ENCODE results near the gene ISG20. TPM values are rescaled to one million over a fixed set of nuclear protein-coding genes. Genes with fewer than 3 reads are reported as not detected.

The ISG20 gene
- total RNA-seq, 2 experiments from 2014 or later, result 310 to 345 TPM

- H2AFZ ChIP-seq (ENCODE audit: low read length), result no peak overlapping the region
- POLR2A ChIA-PET, result interaction anchor here (0.8 to 1.4 kb wide), 2 partner anchors 14 to 49 kb away, joined by 3 to 5 read pairs; partner anchors contain the start of gene AEN
- intact Hi-C loops (cut with micrococcal nuclease; ENCODE audit: unreplicated experiment), result no loop called here
Observed at GRCh38 chr15:88607951-88608350, 30.9 kb upstream of the ISG20 start.

GRCh38 chr15:88608607-88609181, 30.1 kb upstream of the ISG20 start:
- no TSS peak for BruUV-seq (replicated peaks)
- no peak overlapping the region for H3K27ac ChIP-seq (ENCODE audit: low read depth, low read length, poor library complexity, severe bottlenecking)
- no peaks in the 10 kb centered on the region for H3K9me3 ChIP-seq (ENCODE audit: low read length)
- H3K36me3 ChIP-seq (ENCODE audit: insufficient read depth, low read length), result no peaks in the 10 kb centered on the region
- H3K79me2 ChIP-seq (ENCODE audit: insufficient read depth, low read depth, low read length), result no peaks in the 10 kb centered on the region
- POLR2A ChIA-PET, result interaction anchor here (0.6 to 1.4 kb wide), 3 partner anchors 10 to 92 kb away, joined by 3 to 5 read pairs (median 4); partner anchors contain the start of gene AEN
- H3K4me3 ChIP-seq (ENCODE audit: low read depth, low read length, poor library complexity, severe bottlenecking), result no peak overlapping the region
- DNase-seq (ENCODE audit: low spot score), result no peak
- no peaks in the 10 kb centered on the region for H3K9me2 ChIP-seq (ENCODE audit: insufficient read depth, low read length)
- no peak overlapping the region for H3K4me2 ChIP-seq (ENCODE audit: low read length)
- intact Hi-C loops (cut with micrococcal nuclease; ENCODE audit: unreplicated experiment), result no loop called here
- H3K4me1 ChIP-seq (ENCODE audit: insufficient read depth, low read length, poor library complexity, severe bottlenecking), result peaks cover 15% of the 10 kb centered on the region
- no peak for TF ChIP-seq EZH2phosphoT487 (IDR thresholded peaks at IDR 0.05; ENCODE audit: borderline replicate concordance, low read depth, low read length)
- TF ChIP-seq CTCF (conservative IDR thresholded peaks at IDR 0.05; ENCODE audit: low read length), result no peak
- CTCF ChIA-PET (ENCODE audit: unreplicated experiment), result interaction anchor here (0.8 kb wide), 1 partner anchor 13 kb away, joined by 3 read pairs; no protein-coding TSS in a partner anchor
- no peaks in the 10 kb centered on the region for H4K20me1 ChIP-seq (ENCODE audit: insufficient read depth, low read length)
- no peak overlapping the region for H2AFZ ChIP-seq (ENCODE audit: low read length)

More at GRCh38 chr15:88607951-88608350, 30.9 kb upstream of the ISG20 start:
- Histone ChIP-seq H4K20me1 (ENCODE audit: insufficient read depth, low read length) (no peaks in the 10 kb centered on the region), H3K4me3 (ENCODE audit: low read depth, low read length, poor library complexity, severe bottlenecking) (no peak overlapping the region), H3K9me3 (ENCODE audit: low read length) (no peaks in the 10 kb centered on the region), H3K79me2 (ENCODE audit: insufficient read depth, low read depth, low read length) (no peaks in the 10 kb centered on the region), H3K36me3 (ENCODE audit: insufficient read depth, low read length) (no peaks in the 10 kb centered on the region), H3K4me2 (ENCODE audit: low read length) (no peak overlapping the region), H3K27ac (ENCODE audit: low read depth, low read length, poor library complexity, severe bottlenecking) (no peak overlapping the region), H3K4me1 (ENCODE audit: insufficient read depth, low read length, poor library complexity, severe bottlenecking) (peaks cover 15% of the 10 kb centered on the region), H3K9me2 (ENCODE audit: insufficient read depth, low read length) (no peaks in the 10 kb centered on the region)
- no TSS peak for BruUV-seq (replicated peaks)
- TF ChIP-seq EZH2phosphoT487 (IDR thresholded peaks at IDR 0.05; ENCODE audit: borderline replicate concordance, low read depth, low read length) (no peak), CTCF (conservative IDR thresholded peaks at IDR 0.05; ENCODE audit: low read length) (no peak)
- DNase-seq (ENCODE audit: low spot score), result no peak
- CTCF ChIA-PET (ENCODE audit: unreplicated experiment), result no interaction called here
